PC-3 (cell line): ENCODE measurements around the gene RAP2B.

Source experiments
- CTCF ChIP-seq: fragments of 300-600 bp; sonication (generic); conservative IDR thresholded peaks from 2 replicates; pipeline ENCODE4 v1.5.1; 2017; ENCODE audit warnings: antibody characterized with exemption, low read depth, mild to moderate bottlenecking, low read length
- EZH2 ChIP-seq: fragments of 300-600 bp; sonication (generic); IDR thresholded peaks from one replicate; pipeline ENCODE4 v1.6.1; 2017; ENCODE audit warnings: antibody characterized with exemption, mild to moderate bottlenecking, low read length; ENCODE audit not compliant: unreplicated experiment

GRCh38 chr3:153219146-153219545 lies 57.1 kb downstream of the RAP2B start:
- TF ChIP-seq EZH2 (no peak), CTCF (no peak)
